H1 (cell line): ENCODE data around the gene CACNA2D3. TPM values are rescaled to one million over a fixed set of nuclear protein-coding genes. Genes with fewer than 3 reads are reported as not detected.

Experiments used
- BRCA1 ChIP-seq: IDR thresholded peaks from 2 replicates; pipeline ENCODE4 v1.6.1; 2012; ENCODE audit warnings: low read depth, low read length, improper control_type of control experiment
- SUZ12 ChIP-seq: fragments of 200-600 bp; sonication (generic); IDR thresholded peaks from 2 replicates; pipeline ENCODE4 v1.6.1; 2012; ENCODE audit warnings: mild to moderate bottlenecking, inconsistent platforms, low read length, moderate library complexity, mixed read lengths
- TAF7 ChIP-seq: optimal IDR thresholded peaks from 2 replicates; pipeline ENCODE3; 2011; ENCODE audit warnings: low read depth, mild to moderate bottlenecking, inconsistent platforms, low read length, moderate library complexity, borderline replicate concordance
- TCF12 ChIP-seq: IDR thresholded peaks from 2 replicates; pipeline ENCODE4 v1.6.1; 2011; ENCODE audit warnings: low read depth, mild to moderate bottlenecking, low read length
- TEAD4 ChIP-seq: IDR thresholded peaks from 2 replicates; pipeline ENCODE4 v1.6.1; 2012; ENCODE audit warnings: low read depth, low read length, inconsistent platforms, mixed read lengths
- polyA plus RNA-seq, 7 experiments: library from polyadenylated mRNA; depleted of rRNA in 3 of 7; stranded (reverse) in 5 of 7; unstranded in 2 of 7; fragments of >200 nt in 5 of 7; fragments of 200-250 nt in 2 of 7; gene quantifications; 1 replicate in 5 of 7; 2 replicates in 1 of 7; 4 replicates in 1 of 7; pipeline versions ENCODE4 v1.2.1 to v1.2.3, GENCODE V29; 2011 to 2013; ENCODE audit warnings: missing spikeins in 2 of 7, mixed read lengths in 2 of 7
- total RNA-seq: library from RNA; stranded (reverse); fragmentation: NEBNext Ultra II Directional; extraction: Animal tissue kit (Norgen Biotek cat#: 25700); gene quantifications from 2 replicates; pipeline ENCODE4 v1.2.1, GENCODE V29; 2021
- TF ChIP-seq, protein P1 (sequence below): IDR thresholded peaks from 2 replicates; pipeline ENCODE4 v1.6.1; 2012; ENCODE audit warnings: inconsistent platforms
- TF ChIP-seq, protein P2 (sequence below): IDR thresholded peaks from 2 replicates; pipeline ENCODE4 v1.6.1; 2012; ENCODE audit warnings: inconsistent platforms

The CACNA2D3 gene
- total and polyA plus RNA-seq, 2 of the 8 experiments (the other 6 are each of a cell fraction or from before 2014, with no cell fraction given) = 1.5 to 1.8 TPM

DNA sequence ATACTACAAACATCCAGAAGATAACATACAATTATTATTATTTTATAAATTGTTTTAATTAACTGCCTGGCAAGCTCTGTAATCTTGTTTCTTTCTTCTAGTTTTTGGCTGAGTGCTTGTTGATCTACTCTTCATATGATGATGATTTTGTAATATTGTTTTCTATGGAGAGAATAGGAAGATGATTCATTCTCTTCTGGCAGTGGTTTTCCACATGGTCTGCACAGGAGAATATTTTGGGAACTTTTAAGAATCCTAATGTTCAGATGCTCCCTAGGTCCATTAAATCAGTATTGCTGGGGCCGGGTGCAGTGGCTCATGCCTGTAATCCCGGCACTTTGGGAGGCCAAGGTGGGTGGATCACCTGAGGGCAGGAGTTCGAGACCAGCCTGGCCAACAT, 37.6 kb downstream of the CACNA2D3 start (continued):
- TF ChIP-seq TCF12 (no peak), TEAD4 (no peak), TAF7 (no peak), BRCA1 (no peak), SUZ12 (no peak)
- TF ChIP-seq, protein P1, sequence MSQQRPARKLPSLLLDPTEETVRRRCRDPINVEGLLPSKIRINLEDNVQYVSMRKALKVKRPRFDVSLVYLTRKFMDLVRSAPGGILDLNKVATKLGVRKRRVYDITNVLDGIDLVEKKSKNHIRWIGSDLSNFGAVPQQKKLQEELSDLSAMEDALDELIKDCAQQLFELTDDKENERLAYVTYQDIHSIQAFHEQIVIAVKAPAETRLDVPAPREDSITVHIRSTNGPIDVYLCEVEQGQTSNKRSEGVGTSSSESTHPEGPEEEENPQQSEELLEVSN = no peak
- TF ChIP-seq, protein P2, sequence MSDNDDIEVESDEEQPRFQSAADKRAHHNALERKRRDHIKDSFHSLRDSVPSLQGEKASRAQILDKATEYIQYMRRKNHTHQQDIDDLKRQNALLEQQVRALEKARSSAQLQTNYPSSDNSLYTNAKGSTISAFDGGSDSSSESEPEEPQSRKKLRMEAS = no peak
